ENCODE results near the gene RAB7A. TPM values are rescaled to one million over a fixed set of nuclear protein-coding genes. Genes with fewer than 3 reads are reported as not detected.
A peak's percentile ranks its signal among the peaks of the same experiment; 100 is the strongest.

The RAB7A gene
- total RNA-seq, 1 donor from 2014 or later = 270 TPM

GRCh38 chr3:128787256-128788253, 61.6 kb downstream of the RAB7A start:
- DNase-seq (ENCODE audit: low spot score) = no peak

GRCh38 chr3:128788268-128788869, 62.4 kb downstream of the RAB7A start:
- DNase-seq (ENCODE audit: low spot score) = no peak

- no peak for DNase-seq (ENCODE audit: low spot score)
Observed at GRCh38 chr3:128794067-128794768, 68.2 kb downstream of the RAB7A start.

GRCh38 chr3:128794770-128795649, 69.0 kb downstream of the RAB7A start:
- peak; percentile 71 for DNase-seq (ENCODE audit: low spot score)

- DNase-seq (ENCODE audit: low spot score) = no peak
Observed at GRCh38 chr3:128799653-128800052, 73.7 kb downstream of the RAB7A start.

- no peak for DNase-seq (ENCODE audit: low spot score)
Observed at GRCh38 chr3:128800241-128801187, 74.5 kb downstream of the RAB7A start.

- no peak for DNase-seq (ENCODE audit: low spot score)
Observed at GRCh38 chr3:128801779-128802380, 75.9 kb downstream of the RAB7A start.

GRCh38 chr3:128803307-128803706, 77.3 kb downstream of the RAB7A start:
- DNase-seq (ENCODE audit: low spot score) = no peak

- no peak for DNase-seq (ENCODE audit: low spot score)
Observed at GRCh38 chr3:128804017-128804810, 78.2 kb downstream of the RAB7A start.

- no peak for DNase-seq (ENCODE audit: low spot score)
Observed at GRCh38 chr3:128804811-128805155, 78.8 kb downstream of the RAB7A start.

GRCh38 chr3:128805772-128806171, 79.8 kb downstream of the RAB7A start:
- DNase-seq (ENCODE audit: low spot score) = no peak

- DNase-seq (ENCODE audit: low spot score) = no peak
Observed at GRCh38 chr3:128806588-128806987, 80.6 kb downstream of the RAB7A start.

- DNase-seq (ENCODE audit: low spot score) = no peak
Observed at GRCh38 chr3:128807186-128807830, 81.3 kb downstream of the RAB7A start.

GRCh38 chr3:128808672-128809071, 82.7 kb downstream of the RAB7A start:
- no peak for DNase-seq (ENCODE audit: low spot score)

GRCh38 chr3:128813097-128813496, 87.1 kb downstream of the RAB7A start:
- DNase-seq (ENCODE audit: low spot score) = no peak

GRCh38 chr3:128814060-128814459, 88.1 kb downstream of the RAB7A start:
- no peak for DNase-seq (ENCODE audit: low spot score)

- no peak for DNase-seq (ENCODE audit: low spot score)
Observed at GRCh38 chr3:128814519-128815317, 88.7 kb downstream of the RAB7A start.

All from ureter (tissue), 1 donor.